Glomerular visceral epithelial cell (primary cell): ENCODE measurements around the gene FOXE1.
A peak's percentile ranks its signal among the peaks of the same experiment; 100 is the strongest.

Experiments
- DNase-seq: peaks from one replicate; pipeline ENCODE4 v3.0.0-alpha.2; 2016; ENCODE audit errors: extremely low spot score

FOXE1 gene

DNA sequence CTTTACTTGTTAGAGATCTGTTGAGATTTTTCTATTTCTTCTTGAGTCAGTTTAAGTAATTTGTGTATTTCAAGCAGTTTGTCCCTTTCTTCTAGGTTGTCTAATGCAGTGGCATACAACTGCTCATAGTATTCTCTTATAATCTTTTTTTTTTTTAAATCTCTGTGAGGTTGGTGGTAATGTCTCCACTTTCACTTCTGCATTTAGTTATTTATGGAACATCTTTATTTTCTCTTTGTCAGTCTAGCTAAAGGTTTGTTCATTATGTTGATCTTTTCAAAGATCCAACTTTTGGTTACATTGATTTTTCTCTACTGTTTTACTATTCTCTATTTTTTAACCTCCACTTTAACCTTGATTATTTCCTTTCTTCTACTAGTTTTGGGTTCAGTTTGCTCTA is 13.8 kb downstream of the FOXE1 start:
- no peak for DNase-seq

DNA sequence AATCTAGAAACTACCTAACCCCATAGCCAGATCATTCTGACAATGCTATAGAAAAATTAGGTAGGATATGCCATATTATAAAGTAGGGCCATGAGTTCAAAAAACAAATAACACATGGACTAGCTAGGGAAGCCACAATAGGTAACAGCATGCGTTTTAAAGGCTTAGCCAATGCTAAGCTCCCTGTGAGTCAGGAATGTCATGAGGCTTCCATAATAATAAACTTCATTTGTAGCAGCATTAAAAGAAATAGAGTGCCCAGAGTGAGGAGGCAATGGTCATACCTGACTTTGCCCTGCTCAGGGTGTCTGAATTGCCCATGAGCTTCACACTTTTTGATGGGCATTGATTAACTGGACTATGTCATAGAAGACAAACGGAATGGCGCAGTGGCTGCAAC is 15.8 kb downstream of the FOXE1 start:
- no peak for DNase-seq

DNA sequence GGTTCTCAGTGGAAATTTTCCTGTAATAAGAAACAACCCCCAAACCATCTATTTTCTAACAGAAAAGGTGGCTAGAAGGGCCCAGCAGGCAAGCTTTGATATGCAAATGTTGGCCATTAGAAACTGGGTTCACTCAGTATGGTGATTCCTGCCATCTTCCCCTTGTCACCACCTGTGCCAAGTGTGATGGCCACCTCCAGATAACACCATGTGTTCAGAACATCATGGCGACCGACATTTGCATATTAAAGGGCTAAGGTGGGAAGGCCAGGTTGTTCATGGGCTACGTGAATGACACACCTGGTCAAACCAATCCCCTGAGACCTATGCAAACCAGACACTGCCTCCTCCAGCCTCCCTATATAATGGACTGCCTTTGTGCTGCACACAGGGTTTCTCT is 20.4 kb downstream of the FOXE1 start:
- DNase-seq = no peak

GRCh38 chr9:97873882-97874281 is 20.9 kb downstream of the FOXE1 start:
- peak; percentile 69 for DNase-seq

GRCh38 chr9:97874624-97875023 is 21.6 kb downstream of the FOXE1 start:
- no peak for DNase-seq

DNA sequence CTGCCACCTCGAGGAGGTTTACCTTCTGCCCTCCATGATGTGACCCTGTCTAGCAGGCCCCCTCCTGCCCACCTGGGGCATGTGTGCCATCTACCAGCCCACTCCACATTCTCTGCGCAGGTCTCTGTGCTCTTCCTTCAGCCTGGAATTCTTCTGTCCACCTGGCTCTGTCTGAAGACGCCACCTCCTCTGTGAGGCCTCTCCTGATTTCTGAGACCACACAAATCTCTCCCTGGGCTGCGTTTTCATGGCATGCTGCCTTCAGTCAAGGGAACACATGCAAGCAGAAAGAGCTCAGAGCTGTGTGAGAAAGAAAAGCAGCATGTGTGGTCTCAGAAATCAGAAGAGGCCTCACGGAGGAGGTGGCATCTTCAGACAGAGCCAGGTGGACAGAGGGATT is 22.1 kb downstream of the FOXE1 start:
- DNase-seq = no peak

- no peak for DNase-seq
Observed at GRCh38 chr9:97876061-97876460, 23.0 kb downstream of the FOXE1 start.

GRCh38 chr9:97880336-97880735 is 27.3 kb downstream of the FOXE1 start:
- no peak for DNase-seq

DNA sequence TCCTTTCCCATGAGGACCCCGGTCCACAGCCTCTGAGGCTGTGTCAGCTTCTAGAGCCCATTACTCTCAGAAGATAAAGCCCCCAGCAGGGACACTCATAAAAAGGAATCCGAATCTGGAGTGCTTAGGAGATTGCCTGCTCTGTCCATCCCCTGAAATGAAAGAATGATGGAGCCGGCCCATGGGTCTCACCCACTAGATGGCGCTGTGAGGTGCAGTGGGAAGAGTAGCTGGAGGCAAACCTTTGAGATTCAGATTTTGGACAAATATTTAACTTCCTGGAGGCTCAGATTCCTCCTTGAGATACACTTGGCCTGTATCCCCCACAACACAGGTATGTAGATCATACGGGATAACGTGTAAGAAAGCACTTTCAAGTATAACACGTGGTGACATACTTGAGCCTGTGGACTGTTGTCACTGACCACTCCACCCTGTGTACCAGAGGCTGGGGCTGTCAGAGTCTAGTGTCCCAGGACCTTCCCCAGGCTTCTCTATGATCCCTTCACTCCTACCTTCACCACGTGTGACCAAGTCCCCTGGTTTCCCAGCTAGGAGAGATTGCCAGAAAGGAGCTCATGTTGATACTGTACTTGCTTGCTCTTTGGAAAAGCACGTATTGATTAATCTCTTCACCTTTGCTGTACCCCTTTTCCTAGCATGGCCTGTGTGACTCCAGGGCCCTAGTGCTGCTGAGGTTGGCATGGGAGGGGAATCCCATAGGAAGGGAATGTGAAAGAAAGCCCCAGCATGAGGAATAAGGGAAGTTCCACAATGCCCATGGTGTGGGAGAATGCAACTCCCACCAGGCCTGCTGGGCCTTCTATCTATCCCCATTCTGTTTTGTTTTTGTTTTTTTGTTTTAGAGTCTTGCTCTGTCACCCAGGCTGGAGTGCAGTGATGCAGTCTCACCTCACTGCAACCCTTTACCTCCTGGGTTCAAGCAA is 37.2 kb downstream of the FOXE1 start:
- DNase-seq = no peak

GRCh38 chr9:97891736-97892135 is 38.7 kb downstream of the FOXE1 start:
- DNase-seq = no peak

DNA sequence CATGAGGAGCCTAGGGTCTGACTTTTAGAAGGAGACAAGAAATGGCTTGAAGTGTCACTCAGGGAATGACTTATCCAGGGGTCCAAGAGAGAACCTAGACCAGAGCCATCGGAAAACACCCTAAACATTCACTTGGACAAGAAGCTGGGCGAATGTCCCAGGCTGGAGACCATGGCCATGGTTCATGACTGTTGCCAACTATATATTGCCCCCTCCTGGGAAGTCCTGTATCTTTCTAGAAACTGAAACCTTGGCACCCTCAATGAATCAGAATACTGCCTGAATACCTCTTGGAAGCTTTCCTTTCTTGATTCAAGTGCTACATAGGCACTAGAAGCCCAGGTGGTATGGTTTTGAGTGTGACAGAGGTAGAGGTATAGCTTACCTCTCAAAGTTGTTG is 39.4 kb downstream of the FOXE1 start:
- no peak for DNase-seq

DNA sequence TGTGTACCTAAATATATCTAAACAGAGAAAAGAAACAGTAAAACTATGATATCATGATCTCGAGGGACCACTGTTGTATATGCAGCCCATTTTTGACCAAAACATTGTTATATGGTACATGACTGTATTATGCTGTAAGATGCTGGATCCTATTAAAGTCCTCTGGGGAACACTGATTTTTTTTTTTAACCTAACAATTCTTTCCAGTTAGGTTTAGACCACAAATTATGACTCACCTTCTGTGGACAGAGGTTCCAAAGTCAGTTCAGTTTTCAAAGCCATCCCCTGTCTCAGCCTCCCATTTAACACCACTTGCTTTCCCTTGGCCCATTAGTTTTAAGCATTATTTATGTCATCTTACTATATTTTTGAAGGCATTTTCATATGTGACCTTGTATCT is 42.2 kb downstream of the FOXE1 start:
- no peak for DNase-seq

GRCh38 chr9:97895695-97896332 is 42.8 kb downstream of the FOXE1 start:
- no peak for DNase-seq

- no peak for DNase-seq
Observed at GRCh38 chr9:97900103-97900737, 47.2 kb downstream of the FOXE1 start.

DNA sequence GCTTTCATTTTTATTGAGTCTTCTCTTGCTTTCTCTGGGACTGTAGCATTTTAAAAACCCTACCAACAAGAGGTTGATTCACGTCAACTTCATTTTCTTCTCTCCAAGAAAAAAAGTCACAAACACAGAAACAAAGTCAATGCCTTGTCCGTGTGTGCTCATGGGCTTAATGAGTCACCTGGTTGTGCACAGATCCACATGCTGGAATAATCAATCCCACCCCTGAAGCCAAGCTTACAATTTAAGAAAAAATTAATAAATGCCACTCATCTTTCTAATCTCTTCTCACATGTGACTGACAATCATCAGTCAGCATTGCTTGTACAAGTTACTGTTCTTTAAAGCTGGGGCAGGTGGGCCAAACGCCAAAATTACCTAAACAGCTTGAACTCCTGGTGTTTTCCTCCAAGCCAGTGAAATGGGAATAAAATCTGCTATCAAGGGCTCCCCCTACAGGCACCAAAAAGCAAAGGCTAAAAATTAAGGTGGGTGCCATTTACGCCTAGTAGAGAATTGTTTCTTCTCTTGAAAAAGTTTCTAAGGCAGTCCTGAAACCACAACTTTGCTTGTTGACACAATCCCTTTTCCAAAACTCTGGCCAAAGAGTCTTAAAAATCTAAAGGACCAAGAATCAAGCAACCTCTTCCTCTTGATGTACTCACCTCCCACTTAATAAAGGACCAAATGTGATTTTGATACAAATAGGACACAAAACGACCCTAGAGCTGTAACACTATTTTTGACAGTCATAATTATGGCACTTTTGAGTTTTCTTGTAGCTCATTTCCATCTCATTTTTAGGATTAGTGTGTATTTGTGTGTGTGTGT is 47.9 kb downstream of the FOXE1 start:
- peak; percentile 66 for DNase-seq

DNA sequence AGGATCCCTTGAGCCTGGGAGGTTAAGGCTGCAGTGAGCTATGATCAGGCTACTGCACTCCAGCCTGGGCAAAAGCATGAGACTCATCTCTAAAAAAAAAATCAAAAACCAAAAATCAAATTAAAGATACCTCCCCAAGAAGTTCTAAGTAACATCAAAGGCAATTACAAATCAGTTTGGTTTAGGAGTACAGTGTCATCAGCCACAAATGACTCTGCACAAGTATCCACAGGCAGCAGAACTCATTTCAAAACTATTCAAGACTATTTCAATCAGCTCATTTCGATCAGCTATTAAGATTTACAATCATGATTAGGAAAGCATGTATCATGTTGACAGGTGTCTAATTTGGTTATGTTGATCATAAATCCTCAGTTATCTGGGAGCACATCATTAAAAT is 50.2 kb downstream of the FOXE1 start:
- DNase-seq = no peak

GRCh38 chr9:97904725-97905124 is 51.7 kb downstream of the FOXE1 start:
- DNase-seq = no peak

GRCh38 chr9:97905228-97905627 is 52.2 kb downstream of the FOXE1 start:
- DNase-seq = no peak
